Skeletal muscle tissue (tissue), 4 donors: ENCODE results near the gene FIZ1. TPM values are rescaled to one million over a fixed set of nuclear protein-coding genes. Genes with fewer than 3 reads are reported as not detected.
A peak's percentile ranks its signal among the peaks of the same experiment; 100 is the strongest.

ENCODE experiments used
- H3K27ac ChIP-seq: one replicate; pipeline ENCODE4 v1.7.0; 2013; ENCODE audit warnings: mild to moderate bottlenecking, low read depth, low read length, inconsistent platforms
- H3K27me3 ChIP-seq, 3 donors: one replicate each; pipeline ENCODE4 v1.7.0; 2013; ENCODE audit warnings: low read length in 3 of 3; ENCODE audit not compliant: control insufficient read depth in 3 of 3, insufficient read depth in 3 of 3
- H3K36me3 ChIP-seq, 3 donors: one replicate each; pipeline ENCODE4 v1.7.0; 2013; ENCODE audit warnings: low read length in 3 of 3; ENCODE audit not compliant: control insufficient read depth in 3 of 3, insufficient read depth in 3 of 3
- H3K4me1 ChIP-seq, 3 donors: one replicate each; pipeline ENCODE4 v1.7.0; 2013; ENCODE audit warnings: low read length in 3 of 3, mild to moderate bottlenecking in 3 of 3; ENCODE audit not compliant: control insufficient read depth in 3 of 3, insufficient read depth in 3 of 3
- H3K4me3 ChIP-seq, 3 donors: one replicate each; pipeline ENCODE4 v1.7.0; 2013; ENCODE audit warnings: low read length in 3 of 3
- H3K9ac ChIP-seq, 3 donors: one replicate each; pipeline ENCODE4 v1.7.0; 2013; ENCODE audit warnings: low read length in 3 of 3, mild to moderate bottlenecking in 3 of 3, moderate library complexity in 2 of 3, low read depth in 1 of 3
- H3K9me3 ChIP-seq, 3 donors: one replicate each; pipeline ENCODE4 v1.7.0; 2013; ENCODE audit warnings: low read length in 3 of 3; ENCODE audit not compliant: control insufficient read depth in 3 of 3
- total RNA-seq: library from RNA; depleted of rRNA; stranded (reverse); fragments of >200 nt; gene quantifications from one replicate; pipeline ENCODE4 v1.2.3, GENCODE V29; 2014
- donor health status: Osteomylitis.

FIZ1 gene
- total RNA-seq, 1 donor from 2014 or later = under 0.01 TPM

DNA sequence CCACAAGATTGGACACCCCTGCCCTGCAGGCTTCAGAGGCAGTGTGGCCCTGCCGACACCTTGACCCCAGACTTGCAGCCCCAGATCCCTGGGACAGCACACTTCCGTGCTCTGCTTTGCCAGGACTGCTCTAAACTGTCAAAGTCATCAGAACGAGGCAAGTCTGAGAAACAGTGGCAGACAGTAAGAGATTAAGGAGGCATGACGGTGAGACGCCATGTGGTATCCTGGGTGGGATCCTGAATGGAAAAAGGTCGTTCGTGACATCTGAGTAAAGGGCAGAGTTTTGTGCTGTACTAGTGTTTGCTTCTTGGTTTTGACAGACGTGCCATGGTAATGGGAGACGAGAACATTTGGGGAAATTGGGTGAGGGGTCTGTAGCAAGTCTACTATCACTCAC is 32.5 kb downstream of the FIZ1 start:
- Histone ChIP-seq H3K9me3 (no peaks in the 10 kb centered on the region), H3K4me3 (no peak overlapping the region), H3K27me3 (no peaks in the 10 kb centered on the region), H3K36me3 (no peaks in the 10 kb centered on the region), H3K27ac (no peak overlapping the region), H3K9ac (peak overlapping the region in 1 of 3 donors; percentile 47), H3K4me1 (peaks cover 6 to 11% (median 10%) of the 10 kb centered on the region in 3 donors)

- Histone ChIP-seq H3K9ac (peak overlapping the region; percentile 51 to 87 (median 64)), H3K4me1 (peaks cover 6 to 14% (median 10%) of the 10 kb centered on the region in 3 donors), H3K27ac (peak overlapping the region; percentile 90), H3K36me3 (no peaks in the 10 kb centered on the region), H3K9me3 (no peaks in the 10 kb centered on the region), H3K27me3 (no peaks in the 10 kb centered on the region), H3K4me3 (peak overlapping the region in 1 of 3 donors; percentile 45)
Observed at GRCh38 chr19:55563261-55563690, 36.0 kb downstream of the FIZ1 start.

DNA sequence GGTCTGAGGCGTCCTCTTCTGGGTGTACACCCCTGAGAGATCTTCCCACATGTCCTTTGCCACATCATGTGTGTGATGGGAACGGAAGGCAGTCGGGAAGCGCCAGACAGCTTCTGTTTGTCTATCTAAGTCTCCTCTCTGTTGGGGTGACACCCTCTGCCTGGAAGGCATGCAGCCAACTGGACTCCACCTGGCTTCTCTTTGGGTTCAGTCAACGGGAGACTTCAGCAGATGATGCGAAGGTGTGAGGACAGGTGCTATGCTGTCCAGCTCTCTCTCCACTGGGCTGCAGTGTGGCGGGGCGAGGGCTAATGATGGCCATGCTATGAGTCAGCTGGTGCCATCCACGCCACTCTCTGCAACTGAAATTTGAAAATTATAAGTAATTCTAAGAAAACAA is 39.6 kb downstream of the FIZ1 start:
- Histone ChIP-seq H3K9me3 (no peaks in the 10 kb centered on the region), H3K9ac (no peak overlapping the region), H3K27ac (no peak overlapping the region), H3K4me1 (peaks cover 14 to 30% (median 23%) of the 10 kb centered on the region in 3 donors), H3K4me3 (no peak overlapping the region), H3K36me3 (no peaks in the 10 kb centered on the region), H3K27me3 (no peaks in the 10 kb centered on the region)

DNA sequence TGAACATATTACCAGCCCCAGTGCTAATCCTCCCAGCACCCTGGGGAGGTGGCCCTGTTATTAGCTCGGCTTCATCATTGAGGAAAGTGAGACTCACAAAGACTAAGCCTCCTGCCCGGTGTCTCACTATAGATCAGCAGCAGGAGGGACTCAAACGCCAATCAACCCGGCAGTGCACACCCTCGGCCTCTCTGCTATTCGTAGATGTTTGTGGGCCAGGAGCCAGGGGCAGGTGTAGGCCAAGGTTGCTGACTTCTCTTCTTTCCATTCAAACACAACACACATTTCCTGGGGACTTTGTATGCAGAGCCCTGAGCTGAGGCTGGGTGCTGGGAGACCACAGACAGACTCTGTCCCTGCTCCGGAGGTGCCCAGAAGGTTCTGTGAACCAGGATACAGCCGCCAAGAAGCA is 44.6 kb downstream of the FIZ1 start:
- Histone ChIP-seq H3K9me3 (no peaks in the 10 kb centered on the region), H3K27me3 (no peaks in the 10 kb centered on the region), H3K27ac (peak overlapping the region; percentile 56), H3K36me3 (no peaks in the 10 kb centered on the region), H3K9ac (peak overlapping the region; percentile 54 to 79 (median 65)), H3K4me1 (peaks cover 22 to 47% (median 38%) of the 10 kb centered on the region in 3 donors), H3K4me3 (peak overlapping the region in 2 of 3 donors; percentile 15 to 70)

DNA sequence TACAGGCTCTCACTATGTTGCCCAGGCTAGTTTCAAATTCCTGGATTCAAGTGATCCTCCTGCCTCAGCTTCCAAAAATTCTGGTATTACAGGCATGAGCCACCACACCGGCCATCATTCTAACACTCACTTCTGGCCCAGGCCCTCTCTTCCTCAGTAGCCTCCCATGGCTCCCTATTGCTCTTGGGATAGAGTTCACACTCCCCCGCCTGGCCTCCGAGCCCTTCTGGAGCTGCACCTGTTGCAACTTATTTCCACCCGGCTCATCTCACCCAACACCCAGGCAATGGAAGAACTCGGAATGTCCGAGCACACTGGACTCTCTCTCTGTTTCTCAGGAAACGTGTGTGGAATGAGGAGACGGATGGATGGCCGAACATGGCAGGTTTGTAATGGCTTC is 45.0 kb downstream of the FIZ1 start:
- Histone ChIP-seq H3K9ac (peak overlapping the region; percentile 54 to 79 (median 65)), H3K27me3 (no peaks in the 10 kb centered on the region), H3K9me3 (no peaks in the 10 kb centered on the region), H3K4me1 (peaks cover 25 to 51% (median 41%) of the 10 kb centered on the region in 3 donors), H3K27ac (peak overlapping the region; percentile 56), H3K36me3 (no peaks in the 10 kb centered on the region), H3K4me3 (peak overlapping the region in 1 of 3 donors; percentile 41)

- H3K9ac ChIP-seq = peak overlapping the region in 1 of 3 donors; percentile 41
- H3K27ac ChIP-seq = peak overlapping the region; percentile 56
- no peaks in the 10 kb centered on the region for H3K36me3 ChIP-seq
- H3K4me1 ChIP-seq = peaks cover 26 to 52% (median 42%) of the 10 kb centered on the region in 3 donors
- H3K27me3 ChIP-seq = no peaks in the 10 kb centered on the region
- H3K4me3 ChIP-seq = peak overlapping the region in 1 of 3 donors; percentile 41
- no peaks in the 10 kb centered on the region for H3K9me3 ChIP-seq
Observed at GRCh38 chr19:55553217-55554182, 45.8 kb downstream of the FIZ1 start.

- Histone ChIP-seq H3K4me3 (no peak overlapping the region), H3K4me1 (peaks cover 32 to 54% (median 46%) of the 10 kb centered on the region in 3 donors), H3K27me3 (no peaks in the 10 kb centered on the region), H3K9me3 (no peaks in the 10 kb centered on the region), H3K9ac (peak overlapping the region in 1 of 3 donors; percentile 45), H3K36me3 (no peaks in the 10 kb centered on the region), H3K27ac (no peak overlapping the region)
Observed at GRCh38 chr19:55552620-55553019, 46.7 kb downstream of the FIZ1 start.

DNA sequence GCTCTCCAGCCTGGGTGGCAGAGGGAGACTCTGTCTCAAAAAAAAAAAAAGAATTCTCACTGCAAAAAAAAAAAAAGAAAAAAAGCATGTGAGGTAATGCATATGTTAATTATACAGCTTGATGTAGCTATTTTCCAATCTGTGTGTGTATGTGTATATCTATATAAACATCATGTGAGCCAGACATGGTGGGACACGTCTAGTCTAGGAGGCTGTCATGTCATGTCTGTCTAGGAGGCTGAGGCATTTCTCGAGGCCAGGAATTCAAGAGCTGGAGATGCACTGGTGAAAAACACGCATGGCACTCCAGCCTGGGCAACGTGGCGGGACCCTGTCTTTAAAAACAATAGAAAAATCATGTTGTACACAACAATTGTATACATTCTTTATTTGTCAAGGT is 47.1 kb downstream of the FIZ1 start:
- H3K27ac ChIP-seq = no peak overlapping the region
- H3K9me3 ChIP-seq = no peaks in the 10 kb centered on the region
- no peaks in the 10 kb centered on the region for H3K27me3 ChIP-seq
- no peak overlapping the region for H3K4me3 ChIP-seq
- H3K4me1 ChIP-seq = peaks cover 32 to 55% (median 46%) of the 10 kb centered on the region in 3 donors
- H3K36me3 ChIP-seq = no peaks in the 10 kb centered on the region
- H3K9ac ChIP-seq = no peak overlapping the region

DNA sequence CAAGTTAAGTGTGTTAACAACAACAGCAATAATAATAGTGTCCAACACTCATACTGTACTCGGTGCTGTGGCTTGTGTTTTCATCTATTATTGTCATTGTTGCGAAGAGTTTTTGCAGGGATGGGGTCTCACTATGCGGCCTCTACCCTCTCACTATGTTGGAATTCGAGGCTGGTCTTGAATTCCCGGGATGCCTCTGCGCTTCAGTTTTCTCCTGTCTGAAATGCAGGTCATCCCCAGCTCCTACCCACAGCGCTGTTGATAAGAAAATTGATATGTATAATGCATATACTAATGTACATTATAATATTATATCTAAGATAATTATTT is 49.0 kb downstream of the FIZ1 start:
- Histone ChIP-seq H3K4me3 (peak overlapping the region; percentile 32 to 64 (median 48)), H3K4me1 (peaks cover 47 to 68% (median 64%) of the 10 kb centered on the region in 3 donors), H3K36me3 (no peaks in the 10 kb centered on the region), H3K9ac (peak overlapping the region; percentile 65 to 81 (median 77)), H3K27me3 (no peaks in the 10 kb centered on the region), H3K9me3 (no peaks in the 10 kb centered on the region), H3K27ac (peak overlapping the region; percentile 92)
